ENCODE results near the gene RMC1. TPM values are rescaled to one million over a fixed set of nuclear protein-coding genes. Genes with fewer than 3 reads are reported as not detected.

The RMC1 gene
- total RNA-seq, 1 donor from 2014 or later = 63.8 TPM

DNA sequence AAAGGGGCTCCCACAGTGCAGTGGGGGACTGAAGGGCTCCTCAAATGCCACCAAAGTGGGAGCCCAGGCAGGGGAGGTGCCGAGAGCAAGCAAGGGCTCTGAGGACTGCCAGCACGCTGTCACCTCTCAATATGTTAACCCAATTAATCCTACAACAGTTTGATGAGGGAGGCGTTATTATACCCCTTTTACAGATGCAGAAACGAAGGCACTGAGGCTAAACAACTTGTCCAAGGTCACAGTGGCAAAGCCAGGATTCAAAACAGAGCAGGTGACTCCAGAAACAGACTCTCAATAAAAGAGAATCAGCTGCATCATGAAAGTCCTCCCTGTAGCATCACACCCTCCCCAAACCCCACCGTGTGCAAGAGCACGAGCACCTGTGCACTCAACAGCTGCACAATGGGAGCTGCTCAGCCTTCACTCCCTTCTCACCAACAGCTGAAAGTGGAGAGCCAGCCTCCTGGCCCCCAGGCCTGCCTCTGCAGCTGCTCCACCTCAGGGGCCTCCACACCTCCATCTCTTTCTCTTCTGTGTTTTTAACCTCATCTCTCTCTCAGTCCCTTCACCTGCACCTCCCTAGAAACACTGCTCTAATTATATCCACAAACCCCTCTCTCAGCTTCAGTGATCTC lies 74.9 kb downstream of the RMC1 start:
- intact Hi-C loops (cut with micrococcal nuclease) = no loop called here

DNA sequence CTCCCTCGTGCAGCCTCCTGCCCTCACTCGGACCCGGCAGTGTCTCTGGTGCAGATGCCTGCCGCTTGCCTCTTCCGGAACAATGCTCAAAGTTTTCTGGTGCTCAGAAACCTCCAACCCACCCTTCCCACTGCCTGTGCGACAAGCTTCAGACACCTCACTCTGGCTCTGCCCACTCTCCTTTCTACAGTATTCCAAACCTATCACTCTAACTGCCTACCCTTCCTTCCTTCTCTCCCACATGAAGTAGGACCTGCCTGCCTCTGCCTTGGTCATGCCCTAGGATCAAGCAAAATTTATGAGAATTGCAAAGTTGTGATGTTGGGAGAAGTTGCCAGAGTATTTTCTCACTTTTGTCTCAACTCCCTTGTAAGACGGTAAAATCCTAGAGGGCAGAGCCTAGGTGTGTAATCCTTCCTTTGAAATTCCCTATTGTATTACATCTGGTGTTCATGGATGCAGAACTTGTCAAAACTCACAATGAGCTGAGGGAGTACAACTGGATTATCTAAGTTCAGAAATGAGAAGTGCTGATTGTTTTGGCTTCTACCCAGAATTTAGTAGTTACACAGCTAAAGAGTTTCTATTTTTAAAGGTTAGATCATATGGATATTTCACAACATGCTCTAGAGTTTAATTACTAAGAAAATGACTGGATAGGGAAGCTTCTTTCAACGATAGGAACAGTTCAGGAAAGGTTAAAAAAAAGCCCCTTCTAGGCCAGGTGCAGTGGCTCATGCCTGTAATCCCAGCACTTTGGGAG lies 75.8 kb downstream of the RMC1 start:
- intact Hi-C loops (cut with micrococcal nuclease) = no loop called here

DNA sequence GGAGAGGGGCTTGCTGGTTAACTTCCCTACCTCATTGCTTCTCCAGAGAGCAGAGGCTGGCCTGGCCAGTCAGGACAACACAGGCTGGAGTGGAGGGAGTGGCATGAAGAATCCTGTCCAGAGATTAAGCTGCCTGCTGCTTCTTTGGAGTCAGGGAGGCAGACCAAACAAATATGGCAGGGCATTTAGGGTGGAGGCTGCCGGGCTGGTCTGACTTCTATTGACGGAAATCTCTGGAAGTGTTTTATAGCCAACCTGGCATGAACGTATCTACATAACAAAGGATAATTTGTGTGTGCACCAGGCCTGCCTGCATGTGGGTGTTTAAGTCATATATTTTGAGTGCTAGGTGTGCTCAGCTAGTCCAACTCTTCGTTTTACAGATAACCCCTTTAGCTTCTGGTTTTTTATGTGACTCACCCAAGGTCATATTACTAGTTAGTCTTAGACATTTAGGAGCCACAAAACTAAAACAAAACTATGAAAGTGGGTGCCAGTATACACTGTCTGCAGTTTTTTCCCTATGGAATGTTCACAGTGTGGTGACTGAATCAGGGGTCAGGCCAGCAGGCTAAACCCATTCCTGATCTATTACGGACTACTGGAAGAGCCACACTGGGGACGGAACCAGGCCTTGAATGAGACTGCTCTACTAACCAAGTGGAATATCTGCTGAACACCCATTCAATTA lies 77.5 kb downstream of the RMC1 start:
- intact Hi-C loops (cut with micrococcal nuclease) = loop anchor here (10.0 kb wide), 2 partner anchors 814 to 1876 kb away; partner anchors contain the start of genes ABHD3 and OSBPL1A

Other genes starting within 250 kb of the RMC1 start
- gene RIOK3, start 50.2 kb upstream of the RMC1 start, total RNA-seq = 57.3 and 67.9 TPM in 2 replicates
- 47.6 and 50.9 TPM in 2 replicates for gene NPC1, start 83.0 kb downstream of the RMC1 start, total RNA-seq
- 0.20 TPM in 1 of 2 replicates, not detected in the other for gene ANKRD29, start 159.4 kb downstream of the RMC1 start, total RNA-seq
- 0.05 TPM in 1 of 2 replicates, not detected in the other for gene LAMA3, start 185.9 kb downstream of the RMC1 start, total RNA-seq

Measured in T-helper 1 cell treated with Interleukin-12 subunit alpha and Interleukin-12 subunit beta and Interleukin-4 antibody, amounts not matched to agents 30 ng/mL and 1 ng/mL, for 36 hours (primary cell).